ENCODE measurements around the gene UGT1A5.

The UGT1A5 gene

DNA sequence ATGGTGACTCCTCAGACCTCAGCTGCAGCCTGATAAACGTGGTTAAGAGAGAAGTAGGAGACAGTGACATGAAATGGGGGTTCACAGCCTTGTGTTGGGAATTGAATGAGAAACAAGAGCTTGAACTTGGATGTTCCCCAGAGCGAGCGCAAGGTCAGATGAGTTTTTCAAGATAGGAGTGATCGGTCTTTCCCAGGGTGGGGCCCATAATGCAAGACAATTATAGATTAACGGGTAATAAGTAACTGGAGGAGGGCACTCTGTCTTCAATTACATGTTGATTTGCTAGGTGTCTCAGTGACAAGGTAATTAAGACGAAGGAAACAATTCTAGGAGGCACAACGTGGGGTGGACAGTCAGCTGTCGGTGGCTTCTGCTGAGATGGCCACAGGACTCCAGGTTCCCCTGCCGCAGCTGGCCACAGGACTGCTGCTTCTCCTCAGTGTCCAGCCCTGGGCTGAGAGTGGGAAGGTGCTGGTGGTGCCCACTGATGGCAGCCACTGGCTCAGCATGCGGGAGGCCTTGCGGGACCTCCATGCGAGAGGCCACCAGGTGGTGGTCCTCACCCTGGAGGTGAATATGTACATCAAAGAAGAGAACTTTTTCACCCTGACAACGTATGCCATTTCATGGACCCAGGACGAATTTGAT lies at the start of gene UGT1A5:
TSS of gene UGT1A5 (plus strand) at position 297 of the 651 bp plus-strand sequence. CDS start at position 382, 85 bp downstream.
- no peak for DNase-seq (ENCODE audit: low read depth)

DNA sequence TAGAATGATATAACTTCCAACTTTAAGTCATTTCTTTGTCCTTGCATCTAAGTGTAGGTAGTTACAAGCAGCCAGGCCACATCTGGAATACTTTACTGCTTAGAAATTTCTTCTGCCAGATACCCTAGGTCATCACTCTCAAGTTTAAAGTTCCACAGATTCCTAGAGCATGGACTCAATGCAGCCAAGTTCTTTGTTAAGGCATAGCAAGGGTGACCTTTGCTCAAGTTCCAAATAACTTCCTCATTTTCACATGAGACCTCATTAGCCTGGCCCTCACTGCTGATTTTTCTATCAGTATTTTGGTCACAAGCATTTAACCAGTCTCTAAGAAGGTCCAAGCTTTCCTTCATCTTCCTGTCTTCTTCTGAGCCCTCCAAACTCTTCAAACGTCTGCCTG lies 48.8 kb upstream of the UGT1A5 start:
- no peak for DNase-seq (ENCODE audit: low read depth)

DNA sequence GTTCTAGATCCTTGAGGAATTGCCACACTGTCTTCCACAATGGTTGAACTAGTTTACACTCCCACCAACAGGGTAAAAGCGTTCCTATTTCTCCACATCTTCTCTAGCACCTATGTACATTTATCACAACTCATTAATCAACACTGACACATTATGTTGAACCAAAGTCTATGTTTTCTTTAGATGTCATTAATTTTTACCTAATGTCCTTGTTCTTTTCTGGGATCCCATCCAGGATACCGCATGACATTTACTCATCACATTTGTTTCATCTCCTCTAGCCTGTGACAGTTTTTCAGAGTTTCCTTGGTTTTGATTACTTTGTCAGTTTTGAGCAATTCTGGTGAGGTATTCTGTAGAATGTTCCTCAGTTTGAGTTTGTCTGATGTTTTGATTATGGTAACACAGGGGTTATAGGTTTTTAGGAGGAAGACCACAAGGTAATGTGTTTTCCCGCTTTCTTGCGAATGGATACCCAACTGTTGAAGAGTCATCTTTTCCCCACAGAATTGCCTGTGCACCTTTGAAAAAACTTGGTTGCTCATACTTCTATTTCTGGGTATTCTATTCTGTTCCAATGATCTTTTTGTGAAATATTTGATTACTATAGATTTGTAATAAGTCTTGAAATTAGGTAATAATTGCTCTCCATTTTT lies 44.0 kb upstream of the UGT1A5 start:
- DNase-seq (ENCODE audit: low read depth): no peak

DNA sequence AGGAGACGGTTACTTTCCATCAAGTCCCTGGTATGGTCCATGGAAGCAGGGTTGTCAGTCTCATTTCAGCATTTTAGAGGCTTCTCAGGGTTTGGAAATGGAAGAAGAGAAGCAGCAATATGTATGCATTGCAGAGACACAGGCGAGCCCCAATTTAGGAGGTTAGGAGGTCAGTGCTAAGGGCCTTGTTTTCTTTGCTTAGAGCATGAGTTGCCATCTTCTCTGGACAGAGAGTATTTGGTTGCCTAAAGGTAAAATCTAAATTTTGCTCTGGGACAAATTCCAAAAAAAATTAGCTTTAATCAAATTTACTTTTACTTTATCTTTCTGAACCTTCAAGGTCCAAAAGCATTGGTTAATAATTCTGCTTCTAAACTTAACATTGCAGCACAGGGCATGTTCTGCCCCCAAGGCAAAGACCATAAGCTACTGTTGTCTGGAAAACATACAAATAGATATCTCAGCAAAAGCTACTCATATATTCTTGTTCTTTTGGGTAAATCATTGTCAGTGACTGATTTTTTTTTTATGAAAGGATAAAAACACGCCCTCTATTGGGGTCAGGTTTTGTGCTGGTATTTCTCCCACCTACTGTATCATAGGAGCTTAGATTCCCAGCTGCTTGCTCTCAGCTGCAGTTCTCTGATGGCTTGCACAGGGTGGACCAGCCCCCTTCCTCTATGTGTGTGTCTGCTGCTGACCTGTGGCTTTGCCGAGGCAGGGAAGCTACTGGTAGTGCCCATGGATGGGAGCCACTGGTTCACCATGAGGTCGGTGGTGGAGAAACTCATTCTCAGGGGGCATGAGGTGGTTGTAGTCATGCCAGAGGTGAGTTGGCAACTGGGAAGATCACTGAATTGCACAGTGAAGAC lies 41.2 kb upstream of the UGT1A5 start, which contains the start of gene UGT1A9:
TSS of gene UGT1A9 (plus strand) at position 609 of the 872 bp plus-strand sequence. CDS start at position 646, 37 bp downstream.
- DNase-seq (ENCODE audit: low read depth): no peak

DNA sequence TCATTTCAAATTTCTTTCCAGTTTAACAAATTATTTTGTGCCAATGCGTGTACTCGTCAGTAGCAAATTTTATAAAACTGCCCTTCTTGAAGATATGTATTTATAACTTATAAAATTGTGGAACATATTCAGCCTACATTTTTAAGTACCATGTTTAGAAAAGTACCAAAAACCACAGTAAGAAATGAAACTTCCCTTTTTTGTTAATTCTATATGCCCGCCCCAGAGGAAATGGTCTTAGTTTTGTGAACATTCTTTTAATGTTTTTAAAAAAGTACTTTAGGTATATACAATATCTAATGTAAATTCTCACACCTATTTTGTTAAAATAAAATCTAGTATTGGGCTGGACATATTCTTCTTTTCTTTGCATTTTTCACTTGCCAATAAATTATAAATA lies 39.8 kb upstream of the UGT1A5 start:
- no peak for DNase-seq (ENCODE audit: low read depth)

DNA sequence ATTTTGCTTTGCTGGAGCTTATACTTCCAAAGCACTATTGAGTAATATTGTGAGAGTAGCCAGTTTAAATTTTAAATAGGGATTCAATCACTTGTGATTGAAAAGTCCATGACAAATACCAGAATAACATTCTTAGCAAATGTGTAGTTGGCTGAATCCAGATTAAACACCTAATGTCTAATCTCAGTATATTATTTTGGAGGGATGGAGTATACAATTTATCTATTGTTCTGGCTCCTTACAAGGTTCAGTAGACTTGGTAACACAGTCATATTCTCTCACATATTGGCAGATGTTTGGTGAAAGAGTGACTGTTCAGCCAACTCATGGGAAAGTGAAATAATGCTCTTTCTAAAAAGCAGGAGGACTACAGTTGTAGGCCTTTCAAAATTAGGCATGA lies 38.8 kb upstream of the UGT1A5 start:
- DNase-seq (ENCODE audit: low read depth): no peak

DNA sequence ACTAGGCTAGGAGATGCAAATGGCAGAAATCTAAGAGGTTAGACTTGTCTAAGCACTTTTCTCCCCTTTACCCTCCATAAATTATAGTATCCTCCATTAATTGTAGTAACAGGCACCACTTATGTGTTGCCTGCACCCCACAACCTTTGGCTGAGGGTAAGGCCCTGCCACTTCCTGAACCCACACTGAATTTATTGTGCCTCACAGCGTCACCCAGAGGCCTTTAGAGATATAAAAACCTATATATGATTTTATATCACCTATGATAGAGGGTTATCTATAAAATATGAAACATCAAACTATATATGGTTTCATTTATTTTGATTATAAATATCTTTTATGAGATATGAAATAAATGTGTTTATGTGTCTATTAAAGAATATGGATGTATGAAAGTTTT lies 38.4 kb upstream of the UGT1A5 start:
- DNase-seq (ENCODE audit: low read depth): no peak

DNA sequence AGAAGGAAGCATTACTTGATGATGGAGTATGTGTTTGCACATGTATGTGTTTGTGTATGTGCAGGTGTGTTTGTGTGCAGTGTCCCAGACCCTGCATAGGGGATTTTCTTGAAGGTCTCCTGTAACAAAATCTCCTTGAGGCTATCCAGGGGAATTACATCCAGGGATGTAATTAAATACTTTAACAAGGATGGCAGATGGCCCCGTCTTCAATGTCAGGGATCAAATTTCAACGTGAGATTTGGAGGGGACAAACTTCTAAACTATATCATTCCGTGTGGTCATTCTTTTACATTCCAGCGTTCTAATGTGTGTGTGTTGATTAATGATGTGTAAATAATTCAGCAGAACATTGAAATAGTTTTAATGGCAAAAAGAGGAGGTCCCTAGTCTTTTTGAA lies 37.7 kb upstream of the UGT1A5 start:
- no peak for DNase-seq (ENCODE audit: low read depth)

DNA sequence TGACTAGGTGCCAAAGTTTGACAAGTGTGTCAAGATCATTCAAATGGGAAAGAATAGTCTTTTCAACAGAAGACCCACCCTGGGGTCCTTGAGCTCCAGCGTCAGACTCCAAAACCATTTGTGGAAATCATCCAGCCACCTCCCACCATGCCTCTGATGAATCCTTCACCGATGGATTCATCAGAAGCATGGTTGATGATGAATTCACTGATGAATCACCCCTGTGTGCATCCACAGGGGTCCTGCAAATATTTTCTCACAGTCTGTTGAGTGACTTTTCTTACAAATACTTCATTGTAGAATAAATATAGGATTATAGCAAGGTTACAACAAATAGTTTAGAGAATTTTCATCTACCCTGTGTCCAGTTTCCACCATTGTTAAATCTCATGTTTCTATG lies 36.7 kb upstream of the UGT1A5 start:
- DNase-seq (ENCODE audit: low read depth): no peak

DNA sequence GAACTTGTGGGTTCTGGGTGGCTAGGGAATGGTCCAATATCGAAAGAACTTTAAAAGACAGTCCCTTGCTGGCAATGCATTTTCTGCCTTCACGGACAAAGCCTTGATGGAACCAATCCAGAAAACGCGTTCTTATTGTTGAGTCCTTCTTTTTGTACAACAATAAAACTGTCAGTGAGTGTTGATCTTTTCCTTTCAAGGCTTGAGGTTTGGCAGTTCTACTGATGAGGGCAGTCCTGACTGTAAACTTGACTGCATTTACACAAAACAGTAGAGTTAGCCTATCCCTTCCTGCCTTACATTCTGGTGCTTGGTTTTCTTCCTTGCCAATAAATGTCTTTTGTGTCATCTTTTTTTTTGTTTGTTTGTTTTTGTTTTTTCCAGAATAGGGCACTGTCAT lies 33.5 kb upstream of the UGT1A5 start:
- no peak for DNase-seq (ENCODE audit: low read depth)

DNA sequence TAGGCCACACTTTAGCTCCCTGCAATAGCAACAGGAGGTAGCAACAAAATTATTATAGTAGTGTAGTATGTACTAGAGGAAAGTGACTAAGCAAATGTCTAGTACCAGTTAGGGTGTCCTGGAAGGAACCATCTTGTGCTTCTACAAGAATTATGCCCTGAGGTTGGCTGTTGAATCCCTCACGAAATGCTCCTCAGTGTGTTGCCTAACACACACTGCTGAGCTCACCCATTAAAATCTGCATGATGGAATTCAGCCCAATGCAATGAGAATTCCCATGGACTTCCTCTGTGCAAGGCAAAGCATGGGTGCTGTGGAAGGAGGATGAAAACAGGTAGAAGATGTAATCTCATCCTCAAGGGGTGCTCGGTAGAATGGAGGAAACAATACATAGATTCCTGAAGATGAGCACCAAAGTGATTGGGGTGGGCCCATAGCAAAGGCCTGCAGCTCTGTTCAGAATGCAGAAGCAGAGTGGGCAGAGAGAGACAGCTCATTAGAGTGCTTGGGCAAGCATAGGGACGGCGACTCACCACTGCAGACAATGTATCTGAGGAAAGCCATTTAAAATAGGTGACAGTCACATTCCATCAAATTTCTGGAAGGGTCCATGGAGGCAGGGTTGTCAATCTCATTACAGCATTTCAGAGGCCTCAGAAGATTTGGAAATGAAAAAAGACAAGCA lies 32.2 kb upstream of the UGT1A5 start:
- DNase-seq (ENCODE audit: low read depth): no peak

DNA sequence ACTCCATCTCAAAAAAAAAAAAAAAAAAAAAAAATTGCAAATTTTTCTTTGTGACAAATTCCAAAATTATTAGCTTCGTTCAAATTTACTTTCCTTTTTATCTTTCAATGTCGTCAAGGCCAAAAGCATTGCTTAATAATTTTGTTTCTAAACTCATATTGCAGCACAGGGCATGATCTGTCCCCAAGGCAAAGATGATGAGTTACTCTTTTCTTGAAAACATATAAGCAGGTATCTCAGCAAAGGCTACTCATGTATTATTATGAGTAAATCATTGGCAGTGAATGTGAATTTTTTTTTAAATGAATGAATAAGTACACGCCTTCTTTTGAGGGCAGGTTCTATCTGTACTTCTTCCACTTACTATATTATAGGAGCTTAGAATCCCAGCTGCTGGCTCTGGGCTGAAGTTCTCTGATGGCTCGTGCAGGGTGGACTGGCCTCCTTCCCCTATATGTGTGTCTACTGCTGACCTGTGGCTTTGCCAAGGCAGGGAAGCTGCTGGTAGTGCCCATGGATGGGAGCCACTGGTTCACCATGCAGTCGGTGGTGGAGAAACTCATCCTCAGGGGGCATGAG lies 31.1 kb upstream of the UGT1A5 start, which contains the start of gene UGT1A7:
TSS of gene UGT1A7 (plus strand) at position 381 of the 579 bp plus-strand sequence. CDS start at position 418, 37 bp downstream.
- no peak for DNase-seq (ENCODE audit: low read depth)

DNA sequence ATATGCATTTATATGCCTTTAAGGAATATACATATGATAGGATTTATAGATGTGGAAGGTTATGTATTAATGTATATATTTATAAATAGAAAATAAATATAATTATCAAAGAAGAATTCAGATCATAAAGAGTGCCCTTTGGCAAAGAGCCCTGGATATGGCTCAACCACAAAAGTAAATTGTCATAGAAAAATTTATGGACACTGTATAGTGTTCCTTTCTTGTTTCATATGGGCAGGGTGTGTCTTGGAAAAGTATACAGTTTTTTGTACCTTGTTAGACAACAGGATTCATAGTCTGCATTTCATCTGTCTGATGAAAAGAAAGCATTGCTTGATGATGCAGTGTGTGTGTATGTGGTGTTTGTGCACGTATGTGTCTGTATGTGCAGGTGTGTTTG lies 28.1 kb upstream of the UGT1A5 start:
- DNase-seq (ENCODE audit: low read depth): no peak

DNA sequence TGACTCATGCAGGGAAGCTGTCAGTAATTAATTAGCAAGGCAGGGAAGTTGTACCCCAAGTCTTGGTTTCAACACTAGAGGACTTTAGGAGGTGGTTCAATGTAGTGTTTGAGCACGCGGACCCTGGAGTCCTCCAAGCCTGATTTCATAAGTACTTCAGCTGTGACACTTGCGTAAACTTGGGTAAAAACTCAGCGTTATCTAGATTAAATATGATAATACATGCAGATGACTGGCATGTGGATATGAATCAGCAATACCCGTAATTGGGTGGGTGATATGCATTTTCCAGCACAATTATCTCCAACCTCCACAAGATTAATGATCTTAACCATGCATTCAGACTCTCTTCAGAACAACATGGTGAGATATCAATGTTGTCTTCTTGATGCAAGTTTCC lies 25.8 kb upstream of the UGT1A5 start:
- DNase-seq (ENCODE audit: low read depth): no peak

DNA sequence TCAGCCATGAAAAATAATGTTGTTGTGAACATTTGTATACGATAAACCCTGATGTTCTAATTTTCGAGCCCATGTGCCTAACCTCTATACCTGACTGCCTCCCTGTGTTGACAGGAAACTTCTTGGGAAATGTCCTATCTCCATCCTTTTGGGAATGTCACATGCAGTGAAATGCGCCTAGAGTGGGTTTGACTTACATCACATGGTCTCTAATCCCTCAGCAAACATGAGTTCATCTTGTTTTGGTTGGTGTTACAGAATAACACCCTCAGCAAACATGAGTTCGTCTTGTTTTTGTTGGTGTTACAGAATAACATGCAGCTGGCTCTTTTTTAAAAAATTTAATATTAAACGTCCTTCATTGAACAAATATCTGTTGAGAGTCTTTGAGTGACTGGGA lies 24.4 kb upstream of the UGT1A5 start:
- no peak for DNase-seq (ENCODE audit: low read depth)

DNA sequence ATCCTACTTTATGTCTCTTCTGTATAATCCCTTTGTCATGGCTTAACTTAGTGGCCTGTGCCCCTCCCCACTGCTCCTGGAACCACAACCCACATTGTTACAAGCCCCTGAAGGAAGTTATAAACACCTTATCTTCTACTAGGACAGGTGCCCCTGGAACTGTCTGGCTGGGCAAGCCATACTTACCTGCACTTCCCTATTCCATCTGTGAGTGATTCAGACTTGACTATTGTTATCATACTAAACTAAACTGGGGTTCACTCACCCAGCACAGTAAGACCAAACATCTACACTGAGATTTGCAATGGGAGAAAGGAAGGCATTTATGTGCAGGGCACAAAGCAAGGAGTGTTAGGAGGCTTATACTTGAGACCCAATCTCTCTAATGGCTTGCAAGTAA lies 23.7 kb upstream of the UGT1A5 start:
- DNase-seq (ENCODE audit: low read depth): no peak

DNA sequence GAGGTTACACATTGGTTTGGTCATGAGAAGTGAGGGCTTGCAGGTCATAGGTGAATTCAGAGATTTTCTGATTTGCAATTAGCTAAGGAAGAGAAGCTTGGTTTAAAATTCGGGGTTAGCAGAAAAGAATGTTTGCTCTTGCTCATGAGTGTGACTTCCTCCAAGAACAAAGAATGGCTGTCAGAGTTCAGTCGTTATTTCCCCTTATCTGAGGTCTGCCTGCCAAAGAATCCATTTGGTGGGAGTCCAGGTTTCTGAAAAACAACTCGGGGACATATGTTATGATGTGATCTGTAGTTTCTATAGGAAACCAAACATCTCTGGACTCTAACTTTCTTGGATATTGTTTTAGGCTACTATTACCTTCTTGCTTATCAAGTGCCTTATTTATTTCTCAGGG lies 23.2 kb upstream of the UGT1A5 start:
- no peak for DNase-seq (ENCODE audit: low read depth)

DNA sequence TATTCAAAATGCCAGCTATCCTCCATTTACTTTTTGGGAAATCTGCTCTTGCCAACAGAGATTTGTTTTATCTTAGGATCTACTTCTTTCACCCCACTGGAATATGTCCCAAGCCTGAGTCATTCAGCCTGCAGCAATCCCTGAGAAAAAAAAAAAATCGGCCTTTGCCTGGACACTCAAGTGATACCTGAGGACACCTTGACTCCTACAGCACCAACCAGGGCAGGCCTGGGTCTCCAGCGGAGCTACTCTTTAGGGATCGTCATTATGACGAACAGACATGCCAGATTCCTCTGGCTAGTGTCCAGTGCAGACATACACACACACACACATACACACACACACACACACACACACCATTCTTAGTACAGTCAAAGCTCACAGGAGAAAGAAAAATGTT lies 22.3 kb upstream of the UGT1A5 start:
- DNase-seq (ENCODE audit: low read depth): no peak

DNA sequence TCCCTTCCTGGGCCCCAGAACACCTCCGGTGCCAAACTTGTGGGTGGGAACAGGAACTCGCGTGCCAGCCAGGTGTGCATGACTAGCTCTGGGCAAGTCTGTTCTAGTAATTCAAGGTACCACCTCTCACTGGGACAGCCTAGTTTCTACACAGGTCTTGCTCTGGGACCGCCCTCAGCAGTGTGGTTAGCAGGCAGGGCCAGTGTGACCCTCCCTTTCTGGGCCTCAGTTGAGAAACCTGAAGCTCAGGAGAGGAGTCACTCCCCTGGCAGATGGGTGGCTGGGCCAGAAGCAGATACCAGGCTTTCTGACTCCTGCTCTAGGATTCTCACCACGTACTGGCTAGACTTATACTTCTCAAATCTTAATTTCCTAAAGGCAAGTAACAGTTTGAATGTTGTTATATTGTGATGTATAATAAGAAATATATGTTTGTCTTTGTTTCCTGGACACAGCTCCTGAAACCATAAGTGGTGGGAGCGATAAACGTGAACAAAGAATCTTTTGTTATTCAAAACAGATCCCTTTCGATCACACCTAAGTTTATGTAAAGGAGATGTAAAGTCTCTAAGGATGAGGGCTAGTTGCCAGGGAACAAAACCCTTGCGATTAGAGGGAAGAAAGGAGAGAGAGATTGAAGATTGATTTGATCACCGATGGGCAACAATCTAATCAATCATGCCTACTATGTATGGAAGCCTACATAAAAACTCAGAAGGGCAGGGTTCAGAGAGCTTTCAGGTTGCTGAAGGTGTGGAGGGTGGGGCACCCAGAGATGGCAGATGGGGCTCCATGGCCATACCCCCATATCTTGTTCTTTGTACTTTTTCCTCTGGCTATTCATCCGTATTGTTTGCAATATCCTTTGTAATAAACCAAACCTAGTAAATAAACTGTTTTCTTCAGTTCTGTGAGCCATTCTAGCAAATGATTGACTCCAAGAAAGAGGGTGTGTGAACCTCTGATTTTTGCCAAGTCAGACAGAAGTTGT lies 21.0 kb upstream of the UGT1A5 start:
- no peak for DNase-seq (ENCODE audit: low read depth)

DNA sequence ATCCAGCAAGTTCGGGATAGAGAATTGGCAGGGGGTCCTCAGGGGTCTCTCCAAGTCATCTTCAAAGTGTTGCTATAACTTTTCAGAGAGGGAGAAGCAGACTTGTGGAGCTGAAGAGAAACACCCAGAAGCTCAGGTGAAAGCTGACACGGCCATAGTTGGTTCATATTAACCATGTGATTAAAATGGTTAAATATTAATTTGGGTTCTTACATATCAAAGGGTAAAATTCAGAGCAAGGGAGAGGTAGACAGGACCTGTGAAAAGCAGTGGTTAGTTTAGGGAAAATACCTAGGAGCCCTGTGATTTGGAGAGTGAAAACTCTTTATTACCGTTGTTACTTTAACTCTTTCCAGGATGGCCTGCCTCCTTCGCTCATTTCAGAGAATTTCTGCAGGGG lies 20.1 kb upstream of the UGT1A5 start, which contains the start of gene UGT1A6:
TSS of gene UGT1A6 (plus strand) at position 243 of the 400 bp plus-strand sequence. CDS start at position 358, 115 bp downstream.
- DNase-seq (ENCODE audit: low read depth): no peak

Data from activated gamma-delta T cell treated with anti-CD3 and anti-CD28 coated beads, Interleukin-2, amount 50 U/mL, for 16 hours (primary cell).